HG02588 (cell line): Measurements from ENCODE around the gene KCNJ5.
"Not testable (repeated sequence)": the region's sequence is repeated elsewhere in the genome, so short reads cannot be mapped to it uniquely, and the experiment has no call there.

Experiments
- ATAC-seq: cut with Tn5 transposase; IDR thresholded peaks from one replicate; pipeline ENCODE4 v1.9.1; 2021; ENCODE audit warnings: mild to moderate bottlenecking, moderate library complexity; ENCODE audit not compliant: unreplicated experiment

Gene KCNJ5

DNA sequence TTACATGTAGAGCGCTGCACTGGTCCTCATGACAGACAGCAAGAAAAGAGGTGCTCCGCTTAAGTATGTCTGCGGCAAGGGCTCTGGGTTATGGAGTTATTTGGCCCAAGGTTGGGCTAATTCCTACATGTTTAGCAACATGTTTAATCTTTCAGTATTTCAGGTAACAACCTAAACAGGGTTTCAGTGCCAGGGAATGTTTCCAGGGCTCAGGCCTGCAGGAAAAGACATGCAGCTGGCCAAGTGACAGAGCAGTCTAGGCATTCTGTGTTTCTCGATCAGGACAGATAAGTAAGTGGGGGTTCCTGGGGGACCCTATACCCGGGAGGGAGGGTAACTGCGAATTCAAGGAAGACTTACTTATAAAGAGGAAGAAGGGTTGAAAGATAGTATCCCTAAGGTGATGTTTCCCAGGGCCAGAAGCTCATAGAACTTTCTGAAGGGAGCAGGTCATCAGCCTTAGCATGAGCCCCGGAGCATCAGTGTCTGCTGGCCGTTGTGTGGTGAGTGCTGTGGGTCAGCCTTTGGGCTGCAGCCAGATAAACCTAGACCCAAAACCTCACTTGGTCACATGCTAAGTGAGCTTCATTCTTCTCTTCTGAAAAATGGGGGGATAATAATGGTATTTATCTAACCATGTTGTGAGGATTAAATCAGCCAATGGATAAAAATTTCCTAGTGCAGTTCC lies 18.4 kb downstream of the KCNJ5 start:
- no peak for ATAC-seq

DNA sequence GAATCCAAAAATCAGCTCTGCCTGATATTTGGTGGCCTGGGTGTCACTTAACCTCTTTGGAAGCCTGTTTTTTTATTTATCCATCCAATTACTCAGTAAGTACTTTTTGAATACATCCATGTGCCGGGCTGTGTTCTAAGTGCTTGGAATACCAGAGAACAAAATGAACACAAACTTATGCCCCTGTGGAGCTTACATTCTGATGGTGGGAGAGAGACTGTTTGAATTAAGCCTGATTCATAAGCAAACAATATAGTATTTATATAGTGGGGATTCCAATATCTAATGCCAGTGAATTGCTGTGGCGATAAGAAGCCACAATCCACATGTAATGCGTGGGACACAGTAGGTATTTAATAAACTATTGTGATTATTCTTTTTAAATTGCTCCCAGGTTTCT lies 19.4 kb downstream of the KCNJ5 start:
- ATAC-seq = no peak

DNA sequence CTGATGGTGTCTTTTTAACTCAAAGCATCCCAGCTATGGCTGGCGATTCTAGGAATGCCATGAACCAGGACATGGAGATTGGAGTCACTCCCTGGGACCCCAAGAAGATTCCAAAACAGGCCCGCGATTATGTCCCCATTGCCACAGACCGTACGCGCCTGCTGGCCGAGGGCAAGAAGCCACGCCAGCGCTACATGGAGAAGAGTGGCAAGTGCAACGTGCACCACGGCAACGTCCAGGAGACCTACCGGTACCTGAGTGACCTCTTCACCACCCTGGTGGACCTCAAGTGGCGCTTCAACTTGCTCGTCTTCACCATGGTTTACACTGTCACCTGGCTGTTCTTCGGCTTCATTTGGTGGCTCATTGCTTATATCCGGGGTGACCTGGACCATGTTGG lies 20.1 kb downstream of the KCNJ5 start:
- ATAC-seq = no peak

DNA sequence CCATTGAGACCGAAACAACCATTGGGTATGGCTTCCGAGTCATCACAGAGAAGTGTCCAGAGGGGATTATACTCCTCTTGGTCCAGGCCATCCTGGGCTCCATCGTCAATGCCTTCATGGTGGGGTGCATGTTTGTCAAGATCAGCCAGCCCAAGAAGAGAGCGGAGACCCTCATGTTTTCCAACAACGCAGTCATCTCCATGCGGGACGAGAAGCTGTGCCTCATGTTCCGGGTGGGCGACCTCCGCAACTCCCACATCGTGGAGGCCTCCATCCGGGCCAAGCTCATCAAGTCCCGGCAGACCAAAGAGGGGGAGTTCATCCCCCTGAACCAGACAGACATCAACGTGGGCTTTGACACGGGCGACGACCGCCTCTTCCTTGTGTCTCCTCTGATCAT lies 20.5 kb downstream of the KCNJ5 start:
- ATAC-seq = no peak

DNA sequence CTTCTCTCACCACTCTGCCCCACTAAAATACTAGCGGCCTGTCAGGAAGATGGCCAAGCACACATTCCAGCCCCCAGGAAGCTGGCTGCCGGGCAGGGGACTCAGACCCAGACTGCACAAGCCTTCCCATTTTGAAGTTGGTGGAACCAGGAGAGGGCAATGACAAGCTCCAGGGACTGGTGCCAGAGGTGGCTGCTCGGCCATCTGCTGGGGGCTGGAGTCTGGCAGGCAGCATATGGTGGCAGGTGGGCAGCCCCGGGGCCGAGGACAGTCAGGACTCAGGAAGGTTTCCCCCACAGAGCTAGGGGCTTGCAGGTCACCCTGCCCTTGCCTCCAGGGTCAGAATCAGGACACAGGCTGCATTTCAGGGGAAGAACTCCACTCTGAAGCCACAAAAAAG lies 22.6 kb downstream of the KCNJ5 start:
- no peak for ATAC-seq

DNA sequence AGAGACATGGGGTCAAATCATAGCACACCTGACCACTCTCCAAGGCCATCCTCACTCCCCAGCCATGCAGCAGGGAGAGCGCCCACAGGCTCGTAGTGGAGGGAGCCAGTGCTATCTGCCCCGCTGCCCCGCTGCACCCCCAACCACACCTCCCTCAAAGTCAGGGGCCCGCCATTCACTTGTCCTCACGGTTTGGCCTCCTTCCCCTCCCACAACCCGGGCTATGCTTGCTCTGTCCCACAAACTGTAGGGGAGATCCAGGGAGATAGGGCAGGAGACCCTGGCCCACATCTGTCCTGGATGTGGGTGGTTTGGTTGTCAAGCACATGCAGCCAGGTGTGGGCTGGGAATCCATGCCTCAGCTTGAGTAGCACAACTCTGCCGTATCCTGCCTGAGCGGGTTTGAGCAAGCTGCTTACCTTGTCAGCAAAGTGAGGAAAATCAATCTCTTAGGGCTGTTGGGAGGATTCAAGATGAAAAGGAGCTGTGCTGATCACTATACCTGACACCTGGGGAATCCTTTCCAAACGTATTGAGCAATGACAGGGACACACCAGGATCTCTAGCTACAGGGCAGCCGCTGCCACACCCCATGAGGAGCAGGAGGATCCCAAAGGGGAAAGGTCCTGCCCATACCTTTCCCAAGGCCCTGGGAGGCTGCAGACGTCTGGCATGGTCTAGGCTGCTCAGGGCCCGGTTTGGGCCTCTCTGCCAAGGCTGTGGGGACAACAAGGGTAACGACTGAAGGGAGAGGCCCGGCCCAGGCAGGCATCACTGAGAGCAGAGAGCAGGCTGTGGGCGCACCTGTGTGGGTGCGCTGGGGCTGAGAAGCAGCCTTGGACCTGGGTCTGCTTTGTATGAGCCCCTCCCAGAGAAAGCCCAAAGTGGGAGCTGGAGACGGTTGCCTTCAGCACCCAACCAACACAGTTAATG lies 23.3 kb downstream of the KCNJ5 start:
- no peak for ATAC-seq

DNA sequence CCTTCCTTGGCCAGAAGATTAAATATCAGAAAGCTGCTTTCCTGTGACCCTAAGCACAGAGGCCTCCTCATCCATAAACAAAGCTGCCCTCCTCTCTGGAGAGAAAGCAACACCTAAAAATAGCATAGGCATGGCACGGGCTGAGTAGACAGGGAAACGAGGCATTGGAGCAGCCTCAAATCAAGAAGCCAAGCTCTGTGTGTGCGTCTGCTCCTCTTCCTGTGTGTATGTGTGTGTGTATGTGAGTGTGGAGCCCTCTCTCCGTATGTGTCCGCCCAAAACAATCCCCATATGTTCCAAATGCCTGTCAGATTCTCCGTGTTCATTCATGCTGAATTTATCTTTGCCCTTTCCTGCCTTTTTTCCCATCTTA lies 24.0 kb downstream of the KCNJ5 start:
- ATAC-seq = no peak

DNA sequence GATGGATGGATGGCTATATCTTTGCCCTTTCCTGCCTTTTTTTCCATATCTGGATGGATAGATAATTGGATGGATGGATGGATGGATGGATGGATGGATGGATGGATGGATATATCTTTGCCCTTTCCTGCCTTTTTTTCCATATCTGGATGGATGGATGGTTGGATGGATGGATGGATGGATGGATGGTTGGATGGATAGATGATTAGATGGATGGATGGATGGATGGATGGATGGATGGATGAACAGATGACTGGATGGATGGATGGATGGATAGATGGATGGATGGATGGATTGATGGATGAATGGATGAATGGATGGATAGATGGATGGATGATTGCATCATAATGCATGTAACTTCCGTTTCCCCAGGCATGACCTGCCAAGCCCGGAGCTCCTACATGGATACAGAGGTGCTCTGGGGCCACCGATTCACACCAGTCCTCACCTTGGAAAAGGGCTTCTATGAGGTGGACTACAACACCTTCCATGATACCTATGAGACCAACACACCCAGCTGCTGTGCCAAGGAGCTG lies 24.9 kb downstream of the KCNJ5 start:
- no peak for ATAC-seq

DNA sequence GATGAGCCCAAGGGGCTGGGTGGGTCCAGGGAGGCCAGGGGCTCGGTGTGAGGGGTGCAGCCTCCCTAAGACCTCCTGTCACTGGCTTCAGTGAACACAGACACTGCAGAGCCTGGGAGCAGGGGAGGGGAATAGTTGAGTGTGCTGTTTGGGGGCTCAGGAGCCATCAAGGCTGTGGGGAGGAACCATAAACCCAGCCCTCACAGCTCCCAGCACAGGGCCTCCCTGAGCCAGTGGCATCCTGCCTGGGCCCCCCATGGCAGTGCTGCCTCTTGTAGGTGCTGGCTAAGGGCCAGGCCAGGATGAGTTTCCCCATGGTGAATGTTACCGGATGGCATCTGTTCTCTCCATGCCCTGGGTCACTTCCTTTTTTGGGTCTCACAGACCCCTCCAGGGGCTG lies 25.5 kb downstream of the KCNJ5 start:
- ATAC-seq = no peak

DNA sequence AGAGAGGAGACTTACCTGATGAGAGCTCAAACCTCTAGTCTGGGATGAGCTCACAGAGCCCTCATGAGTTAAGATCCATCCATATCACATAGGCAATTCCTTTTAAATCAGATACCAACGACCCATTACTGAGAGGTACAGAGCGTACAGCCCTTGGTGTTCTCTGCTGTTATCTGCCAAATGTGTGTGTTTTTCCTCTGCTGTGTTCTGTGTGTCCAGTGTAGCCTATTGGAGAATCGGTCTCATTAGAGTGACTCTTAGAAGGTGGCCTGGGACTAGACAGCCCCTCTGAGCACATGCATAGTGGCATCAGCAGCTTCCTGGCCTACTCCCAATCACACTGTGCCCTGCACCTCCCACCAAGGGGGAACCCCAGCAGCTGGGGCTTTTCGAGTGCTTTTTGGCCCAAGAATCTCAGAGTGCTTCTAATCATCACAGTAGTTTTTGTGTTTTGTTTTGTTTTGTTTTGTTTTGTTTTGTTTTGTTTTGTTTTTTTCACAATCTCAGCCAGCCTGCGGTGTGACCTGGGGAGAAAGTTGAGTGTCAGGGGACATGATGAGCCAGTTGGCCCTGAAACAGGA lies 26.1 kb downstream of the KCNJ5 start:
- no peak for ATAC-seq

DNA sequence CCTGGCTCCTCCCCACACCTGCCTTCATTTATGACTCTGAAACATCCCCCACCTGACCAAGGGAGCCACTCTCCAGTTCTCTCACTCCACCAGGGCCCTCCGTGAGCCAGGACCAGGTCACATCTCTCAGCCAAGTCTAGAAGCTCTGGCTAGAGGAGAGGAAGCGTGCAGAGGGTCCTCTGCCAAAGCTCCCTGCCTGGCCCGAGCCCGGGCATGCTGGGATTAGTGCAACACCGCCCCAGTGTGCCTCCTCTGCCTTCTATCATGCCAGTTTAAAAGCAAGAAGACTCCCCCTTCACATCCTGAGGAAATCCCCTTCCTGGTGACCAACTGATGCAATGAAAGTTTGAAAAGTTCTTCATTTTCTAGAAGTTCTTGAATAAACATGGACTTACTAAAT lies 28.1 kb downstream of the KCNJ5 start:
- no peak for ATAC-seq

DNA sequence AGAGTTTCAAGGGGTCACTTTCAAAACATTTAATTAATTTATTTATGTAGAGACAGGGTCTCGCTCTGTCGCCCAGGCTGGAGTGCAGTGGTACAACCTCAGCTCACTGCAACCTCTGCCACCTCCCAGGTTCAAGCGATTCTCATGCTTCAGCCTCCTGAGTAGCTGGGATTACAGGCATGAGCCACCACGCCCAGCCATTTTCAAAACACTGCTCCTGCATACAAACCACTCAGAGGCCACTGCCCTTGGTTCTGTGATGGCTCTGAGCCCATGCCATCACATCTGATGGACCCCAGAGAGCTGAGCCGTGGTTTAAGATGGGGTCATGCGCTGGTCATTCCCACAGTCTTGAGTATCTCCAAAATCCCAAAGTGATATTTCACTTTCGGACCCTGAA lies 28.5 kb downstream of the KCNJ5 start:
- not testable (repeated sequence) for ATAC-seq

DNA sequence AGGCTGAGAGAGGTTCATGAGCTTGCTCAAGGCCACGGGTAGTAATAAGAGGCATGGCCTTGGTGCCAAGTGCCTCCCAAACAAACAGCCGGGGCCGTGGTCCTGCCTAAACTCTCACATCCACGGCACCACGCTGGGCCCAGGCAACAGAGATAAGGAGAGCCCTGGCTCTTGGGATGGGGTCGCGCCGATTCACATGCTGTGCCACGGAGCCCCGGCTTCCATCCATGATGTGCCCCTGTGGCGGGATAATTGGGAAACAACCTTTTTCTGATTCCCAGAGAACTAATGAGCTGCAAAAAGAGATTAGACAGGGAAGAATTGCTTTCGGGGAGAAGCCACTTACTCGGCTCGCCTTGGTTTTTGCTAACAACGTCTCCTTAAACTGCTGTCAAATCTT lies 29.5 kb downstream of the KCNJ5 start:
- ATAC-seq = no peak

DNA sequence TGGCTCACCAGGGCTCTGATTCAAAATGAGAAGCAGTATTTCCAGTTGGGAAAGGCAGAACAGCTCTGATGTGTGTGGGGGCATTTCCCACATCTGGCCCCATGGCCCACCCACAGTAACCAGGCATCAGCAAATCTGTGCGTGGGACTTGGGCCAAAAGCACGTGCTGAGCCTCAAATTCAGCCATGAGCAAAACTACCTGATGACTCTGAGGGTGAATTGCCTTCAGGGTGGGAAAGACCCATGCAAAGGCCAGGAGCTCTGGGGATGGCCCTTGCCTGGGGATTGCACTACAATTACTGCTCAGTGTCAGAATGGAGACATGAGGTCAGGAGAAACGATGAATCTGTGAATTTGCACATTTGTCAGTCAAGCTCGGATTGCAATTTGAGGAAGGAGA lies 30.6 kb downstream of the KCNJ5 start:
- no peak for ATAC-seq

DNA sequence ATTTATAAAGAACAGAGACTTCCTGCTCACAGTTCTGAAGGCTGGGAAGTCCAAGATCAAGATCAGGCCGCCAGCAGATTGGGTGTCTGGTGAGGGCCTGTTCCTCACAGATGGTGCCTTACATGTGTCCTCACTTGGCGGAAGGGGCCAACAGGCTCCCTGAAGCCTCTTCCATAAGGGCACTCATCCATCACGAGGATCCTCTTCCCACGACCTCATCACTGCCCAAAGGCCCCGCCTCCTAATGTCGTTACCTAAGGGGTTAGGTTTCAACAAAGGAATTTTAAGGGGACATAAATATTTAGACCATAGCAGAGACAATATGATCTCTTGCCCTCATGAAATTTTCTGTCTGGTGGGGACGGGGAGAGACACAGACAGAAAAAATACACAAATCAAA lies 32.9 kb downstream of the KCNJ5 start:
- no peak for ATAC-seq

DNA sequence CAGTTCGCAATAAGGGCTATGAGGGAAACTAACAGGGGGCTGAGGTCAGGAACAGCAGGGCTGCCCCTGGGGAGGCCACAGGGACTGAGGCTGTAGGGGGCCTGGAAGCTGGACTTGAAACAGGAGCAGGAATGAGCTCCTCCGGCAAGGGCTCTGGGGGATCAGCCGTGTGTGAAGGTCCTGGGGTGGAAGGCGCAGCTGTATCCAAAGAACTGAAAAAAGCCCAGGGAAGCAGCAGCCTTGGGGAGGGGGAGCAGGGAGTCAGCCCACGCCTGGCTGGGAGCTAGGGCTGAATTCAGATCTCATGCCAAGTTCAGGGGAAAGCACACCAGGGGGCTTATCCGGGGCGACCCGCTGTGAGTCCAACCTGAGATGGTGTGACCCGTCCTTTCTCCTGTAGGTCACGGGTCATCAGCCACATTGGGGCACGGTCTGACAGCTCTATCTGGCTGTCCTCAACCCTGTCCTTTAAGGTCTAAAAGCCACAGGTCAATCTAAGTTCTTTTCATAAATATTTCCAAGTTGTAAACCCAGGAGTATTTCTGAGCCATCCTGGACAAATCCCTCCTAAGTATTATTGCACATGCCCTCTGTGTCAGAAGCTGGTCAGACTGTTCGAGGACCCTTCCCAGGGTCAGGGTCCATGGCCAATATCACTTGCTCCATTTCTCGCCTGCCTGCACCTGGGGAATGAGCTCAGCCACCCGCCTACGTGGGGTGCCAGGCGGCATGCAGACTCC lies 33.5 kb downstream of the KCNJ5 start:
- ATAC-seq = no peak

DNA sequence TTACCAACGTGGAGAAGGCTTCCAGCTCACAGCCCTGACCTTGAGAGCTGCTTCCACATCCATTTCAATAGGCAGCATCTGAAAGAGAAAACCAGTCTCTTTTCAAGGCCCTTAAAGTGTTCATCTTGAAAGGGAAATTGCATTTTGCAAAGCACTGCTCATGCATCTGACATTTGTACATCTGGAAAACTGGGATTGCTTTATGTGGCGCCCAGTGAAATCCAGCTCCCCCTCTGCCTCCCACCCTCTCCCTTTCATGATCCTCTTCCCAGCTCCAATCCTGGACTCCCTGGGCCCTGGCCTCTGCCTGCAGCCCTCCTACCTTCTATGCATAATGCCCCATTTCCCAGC lies 34.1 kb downstream of the KCNJ5 start:
- no peak for ATAC-seq

DNA sequence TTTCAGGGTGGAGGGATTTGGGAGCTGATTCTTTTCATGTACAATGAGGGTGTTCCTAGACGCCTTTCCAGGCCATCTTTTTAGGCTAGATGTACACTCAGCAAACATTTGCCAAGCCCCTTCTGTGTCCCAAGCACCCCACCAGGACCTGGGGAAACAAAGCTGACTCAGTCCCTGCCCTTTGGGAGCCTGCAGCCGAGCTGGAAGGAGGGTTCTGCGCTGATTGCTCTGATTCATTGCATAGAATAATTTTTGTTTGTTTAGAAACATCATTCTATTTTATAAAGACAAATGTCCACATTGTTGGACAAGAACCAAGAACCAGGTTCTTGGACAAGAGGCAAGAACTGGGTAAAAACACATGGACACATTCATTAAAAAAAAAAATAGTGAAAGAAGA lies 34.8 kb downstream of the KCNJ5 start:
- ATAC-seq = no peak

DNA sequence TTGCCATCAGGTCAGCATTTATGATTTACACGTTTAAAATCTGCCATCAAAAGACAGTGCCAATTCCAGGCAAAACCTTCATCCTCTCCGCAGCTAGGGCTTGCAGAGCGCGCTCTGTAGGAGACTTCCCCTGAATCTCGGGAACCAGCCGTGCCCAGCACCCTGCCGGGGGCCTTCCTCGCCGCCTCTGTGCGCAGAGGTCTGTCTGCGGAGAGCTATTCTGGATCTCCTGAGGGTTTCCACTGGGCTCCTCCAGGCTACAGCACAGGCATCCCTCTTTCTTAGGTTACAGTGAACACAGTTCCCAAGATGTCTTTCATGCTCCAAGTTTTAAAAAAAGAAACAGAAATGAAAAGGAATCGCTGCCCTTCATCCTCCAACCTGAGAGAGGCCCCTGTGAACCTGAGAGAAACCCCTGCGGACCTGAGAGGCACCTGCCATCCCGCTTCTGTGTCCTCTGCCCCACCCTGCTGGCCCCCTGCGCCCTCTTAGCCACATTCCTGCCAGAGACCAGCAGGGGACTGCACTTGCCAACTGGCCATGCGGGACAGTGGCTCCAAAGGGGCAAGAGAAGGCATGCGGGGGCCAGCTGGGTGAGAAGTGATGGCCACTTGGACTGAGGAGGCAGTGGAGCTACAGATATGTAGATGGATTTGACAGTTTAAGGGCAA lies 35.4 kb downstream of the KCNJ5 start:
- no peak for ATAC-seq

DNA sequence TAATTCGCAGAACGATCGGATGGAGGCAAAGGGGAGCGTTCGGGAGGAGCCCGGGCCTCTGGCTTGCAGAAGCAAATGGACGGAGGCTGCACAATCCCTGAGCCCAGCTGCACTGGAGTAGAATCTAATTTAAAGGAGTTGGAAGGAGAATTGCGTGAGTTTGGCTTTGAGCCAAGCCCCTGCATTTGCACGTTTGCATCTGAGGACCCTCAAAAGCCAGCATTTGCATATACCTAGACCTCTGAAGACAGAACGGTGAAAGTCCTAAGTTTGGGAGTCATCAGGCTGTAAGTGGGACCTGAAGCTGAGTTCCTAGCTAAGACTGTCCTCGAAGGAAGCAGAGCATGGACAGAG lies 35.9 kb downstream of the KCNJ5 start:
- no peak for ATAC-seq
